ENCODE measurements around the gene ZNF646.

GRCh38 chr16:31130899-31131298 lies 56.7 kb downstream of the ZNF646 start:
- no peak for TF ChIP-seq POLR2A (IDR thresholded peaks at IDR 0.05)
- no peak for TF ChIP-seq CTCF (IDR thresholded peaks at IDR 0.05)
- no peak for TF ChIP-seq POLR2AphosphoS5 (IDR thresholded peaks at IDR 0.05)

Measured in gastroesophageal sphincter (tissue), 3 donors.